ENCODE measurements around the gene FBXW7.

Gene FBXW7

DNA sequence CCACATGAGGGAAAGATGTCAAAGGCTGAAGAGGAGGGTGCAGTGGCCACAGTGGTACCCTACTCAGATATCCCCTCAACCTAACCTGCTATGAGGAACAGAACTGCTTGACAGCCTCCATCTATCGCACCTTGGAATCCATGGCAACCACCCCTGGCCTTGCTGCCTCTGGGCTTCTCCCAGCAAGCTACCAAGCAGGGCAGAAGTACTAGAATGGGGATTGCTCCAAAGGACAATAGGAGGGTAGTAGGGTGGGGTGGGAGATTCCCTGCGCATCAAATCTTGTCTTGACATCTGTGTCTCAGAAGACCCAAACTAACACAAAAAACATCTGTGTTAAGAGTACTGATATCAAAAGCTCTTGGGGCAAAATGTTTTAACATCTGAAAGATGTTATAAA lies 118.2 kb downstream of the FBXW7 start:
- no peak overlapping the region for H3K4me3 ChIP-seq (replicated peaks in 1 of 2; ENCODE audit: low read depth in 2 of 2, low read length in 2 of 2)
- DNase-seq (ENCODE audit: low read depth in 2 of 2), result no peak
- TF ChIP-seq, protein P1, sequence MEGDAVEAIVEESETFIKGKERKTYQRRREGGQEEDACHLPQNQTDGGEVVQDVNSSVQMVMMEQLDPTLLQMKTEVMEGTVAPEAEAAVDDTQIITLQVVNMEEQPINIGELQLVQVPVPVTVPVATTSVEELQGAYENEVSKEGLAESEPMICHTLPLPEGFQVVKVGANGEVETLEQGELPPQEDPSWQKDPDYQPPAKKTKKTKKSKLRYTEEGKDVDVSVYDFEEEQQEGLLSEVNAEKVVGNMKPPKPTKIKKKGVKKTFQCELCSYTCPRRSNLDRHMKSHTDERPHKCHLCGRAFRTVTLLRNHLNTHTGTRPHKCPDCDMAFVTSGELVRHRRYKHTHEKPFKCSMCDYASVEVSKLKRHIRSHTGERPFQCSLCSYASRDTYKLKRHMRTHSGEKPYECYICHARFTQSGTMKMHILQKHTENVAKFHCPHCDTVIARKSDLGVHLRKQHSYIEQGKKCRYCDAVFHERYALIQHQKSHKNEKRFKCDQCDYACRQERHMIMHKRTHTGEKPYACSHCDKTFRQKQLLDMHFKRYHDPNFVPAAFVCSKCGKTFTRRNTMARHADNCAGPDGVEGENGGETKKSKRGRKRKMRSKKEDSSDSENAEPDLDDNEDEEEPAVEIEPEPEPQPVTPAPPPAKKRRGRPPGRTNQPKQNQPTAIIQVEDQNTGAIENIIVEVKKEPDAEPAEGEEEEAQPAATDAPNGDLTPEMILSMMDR (IDR thresholded peaks at IDR 0.05; ENCODE audit: low read depth, low read length), result no peak

DNA sequence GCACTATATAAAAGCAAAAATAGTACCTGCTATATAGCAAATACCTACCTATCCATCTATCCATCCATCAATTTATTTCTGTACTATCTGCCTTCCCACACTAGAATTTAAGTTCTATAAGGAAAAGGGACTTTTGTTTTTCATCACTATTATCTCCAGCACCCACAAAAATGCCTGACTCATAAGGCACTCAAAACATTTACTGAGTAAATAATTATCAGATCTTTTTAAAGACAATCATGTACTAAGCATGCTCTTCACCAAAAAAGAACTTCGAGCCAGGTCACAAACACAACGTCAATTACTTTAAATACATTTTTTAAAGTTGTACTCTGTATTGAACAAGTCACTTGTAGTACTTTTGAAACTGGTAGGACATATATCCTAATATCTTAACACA lies 119.9 kb downstream of the FBXW7 start:
- peak; percentile 40 to 59 for DNase-seq (ENCODE audit: low read depth in 2 of 2)
- no peak overlapping the region for H3K4me3 ChIP-seq (replicated peaks in 1 of 2; ENCODE audit: low read depth in 2 of 2, low read length in 2 of 2)
- TF ChIP-seq, protein P1 (IDR thresholded peaks at IDR 0.05; ENCODE audit: low read depth, low read length), result no peak

DNA sequence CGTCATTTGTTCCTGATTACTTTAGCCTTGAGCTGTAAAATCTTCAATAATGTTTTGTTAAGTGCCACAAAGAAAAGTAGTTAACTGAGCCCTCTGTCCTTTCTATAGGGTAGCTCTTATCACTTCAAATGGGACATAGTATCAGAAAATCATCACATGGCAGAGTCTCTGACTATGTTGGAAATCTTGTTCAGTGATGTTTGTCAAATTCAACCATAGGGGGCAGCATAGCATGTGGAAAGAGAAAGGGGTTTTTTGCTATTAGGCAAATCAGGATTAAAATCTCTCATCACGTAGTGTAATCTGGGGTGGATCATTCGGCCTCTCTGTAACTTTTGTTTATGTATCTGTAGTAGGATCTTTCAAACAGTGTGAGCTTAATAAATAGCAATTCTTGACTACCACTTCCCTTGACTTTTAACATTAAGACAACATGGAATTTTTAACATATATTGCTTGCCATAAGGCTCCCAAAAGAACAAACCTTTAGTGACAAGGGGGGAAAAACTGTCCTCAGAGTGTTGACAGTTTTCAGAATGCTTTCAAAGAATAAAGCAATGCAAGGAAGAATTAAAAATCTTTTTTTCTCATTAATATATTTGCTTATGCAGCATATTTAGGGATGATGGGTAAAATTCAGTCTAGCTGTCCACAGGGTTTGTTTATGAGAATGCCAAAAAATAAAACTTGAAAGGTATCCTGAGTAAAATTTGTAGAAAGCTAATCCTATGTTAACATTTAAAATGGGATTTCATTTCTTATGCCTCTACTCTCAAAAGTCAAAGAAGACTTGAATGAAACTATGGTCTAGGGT lies 127.2 kb downstream of the FBXW7 start:
- TF ChIP-seq, protein P1 (IDR thresholded peaks at IDR 0.05; ENCODE audit: low read depth, low read length), result peak; percentile 59
- peak; percentile 37 to 69 for DNase-seq (ENCODE audit: low read depth in 2 of 2)
- no peak overlapping the region for H3K4me3 ChIP-seq (replicated peaks in 1 of 2; ENCODE audit: low read depth in 2 of 2, low read length in 2 of 2)

DNA sequence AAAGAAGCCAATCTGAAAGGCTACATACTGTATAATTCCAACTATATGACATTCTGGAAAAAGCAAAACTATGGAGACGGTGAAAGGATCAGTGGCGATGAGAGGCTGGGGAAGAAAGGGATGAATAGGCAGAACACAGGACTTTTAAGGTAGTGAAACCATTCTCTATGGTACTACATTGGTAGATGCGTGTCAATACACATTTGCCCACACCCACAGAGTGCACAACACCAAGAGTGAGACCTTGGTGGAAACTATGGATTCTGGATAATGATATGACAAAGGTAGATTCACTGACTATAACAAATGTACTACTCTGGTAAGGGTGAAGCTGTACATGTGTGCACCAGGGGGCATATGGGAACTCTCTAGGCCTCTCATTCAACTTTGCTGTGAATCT lies 134.5 kb downstream of the FBXW7 start:
- no peak for DNase-seq (ENCODE audit: low read depth in 2 of 2)
- TF ChIP-seq, protein P1 (IDR thresholded peaks at IDR 0.05; ENCODE audit: low read depth, low read length), result no peak
- no peak overlapping the region for H3K4me3 ChIP-seq (replicated peaks in 1 of 2; ENCODE audit: low read depth in 2 of 2, low read length in 2 of 2)

DNA sequence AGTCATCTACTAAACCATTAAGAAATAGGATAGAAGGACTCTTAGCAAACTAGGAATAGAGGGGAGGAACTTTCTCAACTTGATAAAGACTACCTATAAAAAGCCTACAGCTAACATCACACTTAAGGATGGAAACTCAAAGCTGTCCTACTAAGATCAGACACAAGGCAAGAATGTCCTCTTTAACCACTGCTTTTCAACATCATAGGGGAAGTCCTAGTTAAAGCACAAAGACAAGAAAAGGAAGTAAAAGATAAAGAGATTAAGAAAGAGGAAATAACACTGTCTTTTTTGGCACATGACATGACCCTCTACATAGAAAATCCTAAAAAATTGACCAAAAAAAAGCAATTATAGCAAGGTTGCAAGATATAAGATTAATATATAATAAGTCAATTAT lies 136.6 kb downstream of the FBXW7 start:
- H3K4me3 ChIP-seq (replicated peaks in 1 of 2; ENCODE audit: low read depth in 2 of 2, low read length in 2 of 2), result no peak overlapping the region
- TF ChIP-seq, protein P1 (IDR thresholded peaks at IDR 0.05; ENCODE audit: low read depth, low read length), result no peak
- DNase-seq (ENCODE audit: low read depth in 2 of 2), result no peak

DNA sequence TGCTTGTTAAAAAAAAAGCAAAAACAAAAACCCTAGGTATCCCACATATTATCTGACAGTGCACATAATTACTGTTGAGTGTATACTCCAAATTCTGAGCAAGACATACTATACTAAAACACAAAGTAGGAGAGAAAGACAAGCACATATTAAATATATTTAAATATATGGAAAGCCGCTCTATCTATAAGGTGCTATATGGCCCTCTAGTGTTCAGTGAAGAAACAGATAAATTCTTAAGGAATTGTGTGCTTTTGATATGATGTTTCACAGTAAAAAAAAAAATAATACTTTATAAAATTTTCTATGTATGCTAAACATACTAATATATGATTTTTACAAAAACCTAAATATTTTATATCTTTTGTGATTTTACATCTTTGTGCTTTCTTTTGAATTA lies 137.8 kb downstream of the FBXW7 start:
- TF ChIP-seq, protein P1 (IDR thresholded peaks at IDR 0.05; ENCODE audit: low read depth, low read length), result peak; percentile 47
- peak; percentile 35 to 41 for DNase-seq (ENCODE audit: low read depth in 2 of 2)

More for the DNA sequence above, 137.8 kb downstream of the FBXW7 start:
- H3K4me3 ChIP-seq (replicated peaks in 1 of 2; ENCODE audit: low read depth in 2 of 2, low read length in 2 of 2), result no peak overlapping the region

Data from cardiac fibroblast (primary cell).